Ammon's horn (tissue), 1 donor: Measurements from ENCODE around the gene NUDT4B.
"Not testable (repeated sequence)": the region's sequence is repeated elsewhere in the genome, so short reads cannot be mapped to it uniquely, and the experiment has no call there.

Experiments
- DNase-seq: peaks from one replicate; pipeline ENCODE4 v3.0.0-alpha.2; 2016; ENCODE audit warnings: low spot score

Gene NUDT4B

DNA sequence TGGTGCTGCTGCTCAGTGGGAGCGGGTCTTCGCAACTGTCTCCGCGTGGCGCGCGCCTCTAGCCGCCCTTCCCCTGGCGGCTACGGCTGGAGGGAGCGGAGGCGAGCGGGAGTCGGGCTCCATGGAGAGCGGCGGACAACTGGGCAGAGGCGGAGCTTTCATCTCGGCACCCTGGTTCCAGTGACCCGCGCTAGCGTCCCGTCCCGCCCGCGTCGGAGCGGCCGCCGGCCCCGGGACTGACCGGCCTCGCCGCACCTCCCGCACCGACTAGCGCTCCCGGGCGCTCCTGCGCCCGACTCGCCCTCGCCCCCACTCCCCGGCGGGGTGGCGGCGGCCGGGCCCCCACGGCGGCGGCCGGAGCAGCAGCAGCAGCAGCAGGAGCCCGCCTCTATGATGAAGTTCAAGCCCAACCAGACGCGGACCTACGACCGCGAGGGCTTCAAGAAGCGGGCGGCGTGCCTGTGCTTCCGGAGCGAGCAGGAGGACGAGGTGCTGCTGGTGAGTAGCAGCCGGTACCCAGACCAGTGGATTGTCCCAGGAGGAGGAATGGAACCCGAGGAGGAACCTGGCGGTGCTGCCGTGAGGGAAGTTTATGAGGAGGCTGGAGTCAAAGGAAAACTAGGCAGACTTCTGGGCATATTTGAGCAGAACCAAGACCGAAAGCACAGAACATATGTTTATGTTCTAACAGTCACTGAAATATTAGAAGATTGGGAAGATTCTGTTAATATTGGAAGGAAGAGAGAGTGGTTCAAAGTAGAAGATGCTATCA, at the start of gene NUDT4B:
Gene NUDT4B (plus strand): TSS at position 212 of the 772 bp plus-strand sequence. CDS start 179 bp downstream, at position 391.
- not testable (repeated sequence) for DNase-seq

- DNase-seq: not testable (repeated sequence)
Observed at GRCh38 chr1:148699357-148699756, 49.2 kb upstream of the NUDT4B start.

- DNase-seq: not testable (repeated sequence)
Observed at GRCh38 chr1:148702242-148702641, 46.3 kb upstream of the NUDT4B start.

DNA sequence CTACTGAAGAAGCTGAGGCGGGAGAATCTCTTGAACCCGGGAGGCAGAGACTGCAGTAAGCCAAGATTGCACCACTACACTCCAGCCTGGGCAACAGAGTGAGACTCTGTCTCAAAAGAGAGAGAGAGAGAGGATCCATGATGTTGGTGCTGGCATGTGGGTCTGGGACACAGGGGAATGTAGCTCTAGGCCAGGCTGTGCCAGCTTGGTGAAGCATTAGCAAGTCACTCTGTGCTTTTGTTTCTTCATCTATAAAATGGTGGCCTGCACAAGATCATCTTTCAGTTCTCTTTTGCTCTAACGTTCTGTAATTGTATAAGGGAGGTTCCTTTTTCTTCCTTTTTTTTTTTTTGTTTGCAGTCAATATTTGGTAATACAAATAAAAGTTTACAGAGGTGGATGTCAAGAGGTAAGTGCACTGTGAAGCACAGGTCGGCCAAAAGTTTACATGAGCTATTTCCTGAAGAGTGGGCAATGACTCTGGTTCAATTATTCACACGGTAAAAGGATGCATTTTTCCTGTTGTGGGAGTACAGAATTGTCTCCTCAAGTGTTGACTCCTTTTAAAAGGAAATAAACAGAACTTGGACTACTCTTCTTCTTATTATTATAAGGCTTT, 44.5 kb upstream of the NUDT4B start:
- DNase-seq: not testable (repeated sequence)

DNA sequence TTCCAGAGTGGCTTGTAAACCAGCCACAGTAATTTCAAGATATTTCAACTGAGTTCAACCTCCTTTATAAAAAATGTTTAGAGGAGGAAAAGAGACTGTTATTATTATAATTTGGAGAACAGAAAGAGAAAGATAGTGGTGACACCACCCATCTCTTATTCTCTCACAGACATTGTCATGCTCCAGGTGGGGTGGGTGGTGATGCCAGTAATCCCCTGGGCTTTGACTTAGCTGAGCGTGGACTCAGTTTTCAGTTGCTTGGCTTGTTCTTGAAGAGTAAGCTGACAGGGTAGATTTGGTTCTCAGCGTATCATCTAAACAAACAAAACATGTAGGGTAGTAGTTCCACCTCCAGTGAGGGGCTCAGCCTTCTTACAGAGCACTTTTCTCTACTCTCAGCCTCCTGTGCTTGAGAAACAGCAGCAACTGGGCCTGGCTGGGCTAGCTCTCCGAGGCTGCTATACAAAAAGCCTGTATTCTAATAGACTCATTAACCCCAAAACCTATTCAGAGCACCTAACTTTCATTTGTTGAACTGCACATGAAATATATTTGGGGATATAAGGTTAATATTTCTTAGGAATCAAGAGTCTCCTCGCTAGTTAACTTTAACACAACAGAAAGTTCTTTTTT, 43.1 kb upstream of the NUDT4B start:
- DNase-seq: not testable (repeated sequence)

DNA sequence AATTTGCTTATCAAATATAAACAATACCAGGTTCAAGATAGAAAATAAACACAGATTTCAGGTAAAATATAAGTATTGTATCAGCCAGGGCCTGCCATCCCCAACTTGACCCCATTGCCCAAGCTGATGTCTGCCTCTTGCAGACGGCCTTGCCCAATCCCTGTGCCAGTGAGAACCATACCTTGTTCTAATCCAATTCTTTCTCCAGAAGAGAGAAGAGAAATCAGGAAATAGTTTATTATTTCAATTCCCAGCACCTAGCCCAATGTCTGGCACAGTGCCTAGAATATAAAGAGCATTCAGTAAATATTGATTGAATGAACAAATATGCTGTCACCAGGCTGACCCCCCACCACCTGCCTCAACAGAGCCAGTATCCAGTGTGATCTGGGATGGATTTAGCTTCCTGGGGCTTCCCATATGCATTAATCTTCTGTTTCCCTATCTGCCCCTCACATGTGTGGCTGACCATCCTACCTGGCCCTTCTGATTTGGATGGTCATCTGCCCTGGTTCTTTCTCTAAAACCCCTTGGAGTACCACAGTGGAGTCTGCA, 39.7 kb upstream of the NUDT4B start:
- not testable (repeated sequence) for DNase-seq

- not testable (repeated sequence) for DNase-seq
Observed at GRCh38 chr1:148710772-148711523, 37.6 kb upstream of the NUDT4B start.

DNA sequence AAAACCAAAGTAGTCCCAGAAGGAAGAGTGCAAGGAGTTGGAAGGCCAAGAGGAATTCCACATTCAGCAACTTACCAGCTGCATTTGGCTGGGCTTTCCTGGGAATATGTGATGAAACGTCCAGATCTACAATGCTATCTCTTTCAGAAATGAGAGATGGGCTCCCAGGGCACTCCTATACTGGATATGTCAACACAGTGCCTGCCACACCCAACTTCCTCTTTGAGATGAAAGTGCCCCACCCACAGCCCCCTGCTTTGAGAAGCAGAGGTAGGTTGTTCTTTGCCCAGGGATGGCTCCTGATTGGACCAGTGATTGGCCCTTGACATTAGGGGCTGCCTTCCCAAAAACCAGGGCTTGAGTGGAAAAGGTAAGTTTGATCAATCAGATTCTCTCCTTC, 36.2 kb upstream of the NUDT4B start:
- DNase-seq: not testable (repeated sequence)

DNA sequence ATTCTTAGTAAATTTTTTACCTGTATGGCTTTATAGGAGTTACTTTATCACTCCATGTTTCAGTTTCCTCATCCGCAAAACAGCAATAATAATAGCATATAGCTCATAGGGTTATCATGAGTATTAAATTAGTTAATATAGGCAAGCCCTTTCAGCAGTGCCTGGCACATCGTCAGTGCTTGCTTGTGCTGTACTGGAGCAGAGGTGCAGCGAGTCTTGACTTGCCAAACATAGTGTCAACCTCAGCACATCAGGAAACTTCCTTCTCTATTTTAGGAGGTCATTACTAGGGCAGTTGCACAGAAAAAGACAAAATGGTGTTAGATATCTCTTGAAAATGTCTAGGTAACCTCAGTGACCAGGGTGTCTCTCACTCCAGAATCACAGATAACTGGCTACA, 33.1 kb upstream of the NUDT4B start:
- DNase-seq: not testable (repeated sequence)

DNA sequence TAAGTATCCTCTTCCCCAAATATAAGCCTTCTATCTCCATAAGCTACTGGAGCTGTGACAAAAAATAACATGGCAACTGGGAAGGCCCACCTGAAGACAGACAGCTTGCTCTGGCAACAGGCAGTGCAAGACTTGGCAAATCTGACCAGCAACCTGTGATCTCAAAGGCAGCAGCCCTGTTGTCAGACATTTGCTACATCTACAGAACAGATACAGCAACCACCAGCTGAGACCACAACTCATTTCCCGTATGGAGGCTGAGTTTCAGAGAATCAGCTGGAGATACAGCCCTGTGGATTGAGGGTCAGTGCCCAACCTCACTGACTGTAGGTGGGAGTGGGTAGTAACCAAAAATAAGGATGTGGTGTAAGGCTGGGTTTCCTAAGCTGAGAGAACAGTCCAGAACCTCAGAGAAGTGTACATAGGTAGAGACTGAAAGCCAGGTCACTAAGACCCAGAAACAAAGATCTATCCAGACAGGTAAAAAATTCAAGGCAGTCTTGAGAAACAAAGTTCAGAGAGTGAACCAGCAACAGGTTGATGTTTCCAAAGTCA, 31.5 kb upstream of the NUDT4B start:
- DNase-seq: not testable (repeated sequence)

DNA sequence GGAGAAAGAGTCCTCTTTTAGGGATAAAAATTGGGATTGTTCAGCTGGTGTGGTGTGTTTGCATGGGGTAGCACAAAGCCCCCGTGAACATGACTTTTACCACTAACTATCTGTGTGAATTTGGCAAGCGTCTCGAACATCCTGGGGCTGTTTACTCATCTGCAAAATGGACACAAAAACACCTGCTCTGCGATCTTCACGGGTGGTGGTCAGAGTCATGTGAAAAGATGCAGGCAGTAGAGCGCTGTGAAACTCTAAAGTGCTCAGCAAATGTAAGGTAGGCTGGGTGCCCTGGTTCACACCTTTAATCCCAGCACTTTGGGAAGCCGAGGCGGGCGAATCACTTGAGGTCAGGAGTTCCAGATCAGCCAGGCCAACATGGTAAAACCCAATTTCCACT, 27.7 kb upstream of the NUDT4B start:
- DNase-seq: not testable (repeated sequence)

GRCh38 chr1:148722758-148723157, 25.8 kb upstream of the NUDT4B start:
- not testable (repeated sequence) for DNase-seq

DNA sequence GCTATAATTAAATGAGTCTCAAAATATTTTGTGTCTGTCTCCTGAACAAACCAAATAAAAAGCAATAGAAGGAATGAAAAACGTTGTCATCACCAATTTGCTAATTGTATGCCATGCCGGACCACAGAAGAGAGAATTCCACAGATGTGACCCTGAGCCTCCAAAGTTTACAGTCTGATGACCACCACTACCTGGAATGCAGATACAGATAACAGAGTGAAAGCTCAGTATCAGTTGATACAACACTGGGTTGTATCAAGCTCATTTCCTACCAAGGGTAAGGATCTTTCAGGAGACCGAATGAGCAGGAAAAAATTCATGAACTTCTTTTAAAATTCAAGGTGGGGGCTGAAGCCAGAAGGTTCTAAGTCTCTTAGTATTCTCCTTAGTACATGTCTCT, 25.1 kb upstream of the NUDT4B start:
- DNase-seq: not testable (repeated sequence)

DNA sequence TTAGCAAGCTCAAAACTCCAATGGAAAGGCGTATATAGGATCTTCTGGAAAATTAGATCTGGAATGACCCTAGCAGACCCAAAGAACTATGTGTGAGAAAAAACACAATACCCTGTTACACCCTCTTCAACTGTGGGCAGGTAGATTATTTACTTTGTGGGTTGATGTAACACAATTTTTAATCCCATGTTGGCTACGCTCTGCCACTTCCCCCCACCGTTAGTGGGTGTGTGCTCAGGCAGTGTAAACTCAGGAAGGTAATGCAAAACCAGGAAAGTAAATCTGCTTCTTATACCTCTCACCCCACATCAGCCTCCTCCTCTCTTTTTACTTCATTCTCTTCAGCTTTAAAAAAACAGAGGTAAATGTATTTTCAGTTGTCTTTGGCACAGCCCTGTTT, 23.7 kb upstream of the NUDT4B start:
- not testable (repeated sequence) for DNase-seq

DNA sequence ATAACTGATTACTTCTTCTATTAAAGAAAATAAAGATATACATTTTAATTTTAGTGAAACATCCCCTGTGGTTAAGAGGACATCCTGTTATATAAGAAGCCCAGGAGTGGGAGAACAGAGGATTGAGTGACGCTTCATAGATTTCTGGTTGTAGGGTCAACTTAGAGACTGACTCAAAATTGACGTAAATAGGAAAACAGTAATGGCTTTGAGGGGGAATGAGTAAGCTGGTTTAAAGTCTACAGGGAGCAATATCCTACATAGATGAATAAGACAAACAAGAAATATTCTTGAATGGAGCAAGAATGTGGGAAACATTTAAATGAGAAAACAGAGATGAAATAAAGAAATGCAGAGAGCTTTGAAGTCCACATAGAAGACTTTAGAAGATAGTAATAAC, 20.7 kb upstream of the NUDT4B start:
- not testable (repeated sequence) for DNase-seq

GRCh38 chr1:148729128-148729527, 19.4 kb upstream of the NUDT4B start:
- not testable (repeated sequence) for DNase-seq

- DNase-seq: not testable (repeated sequence)
Observed at GRCh38 chr1:148729541-148729940, 19.0 kb upstream of the NUDT4B start.

DNA sequence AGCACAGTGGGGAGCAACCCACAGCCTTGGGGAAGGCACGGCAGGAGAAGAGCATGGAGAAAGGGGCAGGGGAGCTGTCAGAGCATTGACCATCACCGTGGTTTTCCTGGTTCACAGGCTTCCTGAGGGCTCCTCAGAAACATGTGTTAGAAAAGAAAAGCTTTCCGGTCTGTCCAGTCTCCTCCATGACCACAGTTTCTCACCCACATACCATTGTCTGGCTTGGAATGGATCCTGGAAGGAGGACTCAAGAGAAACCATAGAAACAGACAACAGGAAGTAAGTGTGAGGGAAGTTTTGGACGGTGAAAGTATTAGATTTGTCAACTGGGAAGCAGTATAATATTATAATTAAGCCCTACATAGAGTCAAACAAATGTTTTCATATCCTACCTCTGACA, 16.3 kb upstream of the NUDT4B start:
- not testable (repeated sequence) for DNase-seq

DNA sequence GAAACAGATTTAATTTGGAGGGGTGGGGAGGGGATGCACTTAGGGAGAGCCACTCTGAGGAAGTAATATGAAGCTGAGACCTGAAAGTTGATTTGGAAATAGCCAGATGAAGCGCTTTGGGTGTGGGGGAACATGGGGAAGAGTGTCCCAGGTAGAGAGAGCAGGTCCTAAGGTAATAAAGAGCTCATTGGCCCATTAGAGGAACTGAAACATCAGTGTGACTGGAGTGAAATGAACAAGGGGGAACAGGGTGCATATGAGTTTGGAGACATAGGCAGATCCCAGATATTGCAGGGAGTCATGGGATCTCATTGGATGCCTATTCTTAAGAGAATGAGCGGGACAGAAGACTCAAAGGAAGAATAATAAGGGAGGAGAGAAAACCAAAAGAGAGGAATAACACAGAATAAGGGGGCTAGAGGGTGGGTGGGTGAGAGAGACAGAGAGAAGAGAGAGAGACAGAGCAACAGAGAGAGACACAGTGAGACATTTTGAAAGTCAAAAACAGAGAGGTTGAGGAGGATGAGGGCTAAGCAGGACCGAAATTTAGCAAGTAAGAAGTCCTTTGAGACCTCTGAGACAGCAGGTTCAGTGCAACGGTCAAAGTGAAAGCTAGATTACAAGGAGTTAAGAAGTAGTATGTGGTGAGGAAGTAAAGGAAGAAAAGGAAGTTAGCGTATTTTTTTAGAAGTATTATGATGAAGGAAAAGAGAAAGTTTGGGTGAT, 14.8 kb upstream of the NUDT4B start:
- DNase-seq: not testable (repeated sequence)

- not testable (repeated sequence) for DNase-seq
Observed at GRCh38 chr1:148734311-148734662, 14.3 kb upstream of the NUDT4B start.

DNA sequence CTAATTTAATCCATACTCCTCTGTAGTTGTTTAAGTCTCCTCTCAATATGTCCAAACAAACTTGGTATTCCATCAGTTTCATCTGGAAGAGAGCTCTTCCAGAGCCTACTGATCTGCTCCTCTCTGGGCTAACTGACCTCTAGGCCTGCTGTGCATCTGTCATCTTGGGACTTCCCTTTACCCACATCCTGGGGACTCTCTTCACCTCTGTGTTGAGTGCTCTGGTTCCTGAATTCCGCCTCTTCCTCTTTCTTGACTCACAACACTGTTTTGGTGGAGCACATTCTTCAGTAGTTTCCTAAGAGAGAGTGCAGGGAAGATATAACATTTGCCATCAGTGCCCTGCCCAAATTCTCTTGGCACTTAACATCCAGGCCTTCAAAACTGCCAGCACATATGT, 13.0 kb upstream of the NUDT4B start:
- DNase-seq: not testable (repeated sequence)
